Kidney (tissue), 14 donors: Measurements from ENCODE around the gene SMARCA2. TPM values are rescaled to one million over a fixed set of nuclear protein-coding genes. Genes with fewer than 3 reads are reported as not detected.

Source experiments
- DNase-seq, 5 donors: peaks; one replicate each; pipeline ENCODE4 v3.0.0-alpha.2; 2013 to 2020
- FAIRE-seq: peaks from 2 replicates; lab custom pipeline; 2012; peaks lifted over from hg19 to GRCh38; lab: Jason Lieb, UNC
- H3K27ac ChIP-seq, 2 donors: one replicate each; pipeline ENCODE4 v1.7.0; 2013; ENCODE audit warnings: low read depth in 2 of 2, low read length in 2 of 2, inconsistent platforms in 1 of 2
- H3K27me3 ChIP-seq: one replicate; pipeline ENCODE4 v1.7.1; 2013; ENCODE audit warnings: low read length, inconsistent platforms; ENCODE audit not compliant: control insufficient read depth, insufficient read depth
- H3K36me3 ChIP-seq, 3 donors: one replicate each; pipeline versions ENCODE4 v1.7.0 to v1.7.1; 2013; ENCODE audit warnings: low read length in 3 of 3, control low read depth in 1 of 3, inconsistent platforms in 1 of 3; ENCODE audit not compliant: insufficient read depth in 3 of 3, control insufficient read depth in 2 of 3
- H3K4me1 ChIP-seq, 3 donors: one replicate each; pipeline versions ENCODE4 v1.7.0 to v1.7.1; 2013; ENCODE audit warnings: low read length in 3 of 3, inconsistent platforms in 1 of 3, low read depth in 1 of 3; ENCODE audit not compliant: control insufficient read depth in 2 of 3, insufficient read depth in 2 of 3
- H3K4me3 ChIP-seq, 3 donors: one replicate each; pipeline versions ENCODE4 v1.7.0 to v1.8.1; 2013; ENCODE audit warnings: low read length in 3 of 3, control low read depth in 1 of 3, inconsistent platforms in 1 of 3
- H3K9ac ChIP-seq, 3 donors: one replicate each; pipeline versions ENCODE4 v1.7.0 to v1.7.1; 2013; ENCODE audit warnings: low read length in 3 of 3, control low read depth in 1 of 3, inconsistent platforms in 1 of 3
- H3K9me3 ChIP-seq, 3 donors: one replicate each; pipeline versions ENCODE4 v1.7.0 to v1.7.1; 2013; ENCODE audit warnings: low read length in 3 of 3, control low read depth in 1 of 3, inconsistent platforms in 1 of 3; ENCODE audit not compliant: control insufficient read depth in 2 of 3, insufficient read depth in 1 of 3
- CTCF ChIP-seq: IDR thresholded peaks from 3 replicates; pipeline ENCODE4 v1.5.1; 2012; ENCODE audit warnings: mild to moderate bottlenecking, moderate library complexity, borderline replicate concordance; ENCODE audit not compliant: insufficient read depth; ENCODE audit errors: extremely low read depth
- intact Hi-C: fragments of 100-400 bp; cut with DNase I; formaldehyde crosslinking; loops from one replicate; pipeline ENCODE4 v1.11.1; 2022
- polyA plus RNA-seq: library from polyadenylated mRNA; stranded (reverse); fragments of 350-450 nt; fragmentation: Illumina TruSeq; extraction: RNeasy Lipid Tissue Mini Kit (QIAGEN cat#74804); gene quantifications from one replicate; pipeline ENCODE4 v1.2.3, GENCODE V29; 2014; ENCODE audit warnings: low read depth, low replicate concordance; ENCODE audit not compliant: insufficient read depth
- total RNA-seq: library from RNA; stranded (reverse); fragmentation: NEBNext Ultra II Directional; extraction: Animal tissue kit (Norgen Biotek cat#: 25700); gene quantifications from one replicate; pipeline ENCODE4 v1.2.1, GENCODE V29; 2021
- donor health status: control.
- donor health status: control.
- donor health status: control.
- donor health status: control.
- donor health status: control.
- donor health status: DM: yes; HTN: yes; CAD: no.
- donor health status: Normal renal cell carcinoma (clear cell type).

The SMARCA2 gene
- total and polyA plus RNA-seq, 2 donors from 2014 or later = 54.3 to 189 TPM

DNA sequence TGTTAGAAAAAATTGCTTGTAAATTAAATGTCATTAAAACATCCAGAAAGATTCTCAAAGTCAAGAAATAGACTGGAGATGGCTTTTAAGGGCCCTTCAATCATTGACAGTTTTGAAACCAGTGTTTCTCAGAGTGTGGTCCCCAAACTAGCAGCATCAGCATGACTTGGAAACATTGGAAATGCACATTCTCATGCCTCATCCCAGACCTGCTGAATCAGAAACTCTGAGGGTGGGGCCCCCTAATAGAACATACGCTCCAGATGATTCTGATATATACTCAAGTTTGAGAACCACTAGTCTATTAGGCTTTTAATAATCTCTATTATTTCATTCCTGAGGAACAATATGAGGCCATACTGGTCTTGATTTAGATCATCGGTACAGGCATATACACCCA is 181.6 kb downstream of the SMARCA2 start:
- Histone ChIP-seq H3K9ac (no peak overlapping the region), H3K27ac (no peak overlapping the region), H3K36me3 (peaks cover 0 to 9% (median 8%) of the 10 kb centered on the region in 3 donors), H3K27me3 (no peaks in the 10 kb centered on the region), H3K9me3 (no peaks in the 10 kb centered on the region), H3K4me3 (no peak overlapping the region), H3K4me1 (no peaks in the 10 kb centered on the region)
- FAIRE-seq (no peak), DNase-seq (no peak)
- intact Hi-C loops = no loop called here
- TF ChIP-seq CTCF = no peak

- no peaks in the 10 kb centered on the region for H3K4me1 ChIP-seq
- intact Hi-C loops = no loop called here
- no peak overlapping the region for H3K4me3 ChIP-seq
- no peaks in the 10 kb centered on the region for H3K9me3 ChIP-seq
- no peak overlapping the region for H3K9ac ChIP-seq
- no peaks in the 10 kb centered on the region for H3K27me3 ChIP-seq
- H3K27ac ChIP-seq = no peak overlapping the region
- no peak for DNase-seq
- FAIRE-seq = no peak
- H3K36me3 ChIP-seq = no peaks in the 10 kb centered on the region
- no peak for TF ChIP-seq CTCF
Observed at GRCh38 chr9:2198956-2199635, 183.9 kb downstream of the SMARCA2 start.

- Histone ChIP-seq H3K36me3 (no peaks in the 10 kb centered on the region), H3K9me3 (no peaks in the 10 kb centered on the region), H3K27ac (no peak overlapping the region), H3K9ac (no peak overlapping the region), H3K27me3 (no peaks in the 10 kb centered on the region), H3K4me1 (no peaks in the 10 kb centered on the region), H3K4me3 (no peak overlapping the region)
- intact Hi-C loops = no loop called here
- TF ChIP-seq CTCF = no peak
- FAIRE-seq = no peak
- no peak for DNase-seq
Observed at GRCh38 chr9:2199999-2200796, 185.1 kb downstream of the SMARCA2 start.
